ENCODE data around the gene PAK1. TPM values are rescaled to one million over a fixed set of nuclear protein-coding genes. Genes with fewer than 3 reads are reported as not detected.

Gene PAK1
- total RNA-seq, 1 experiment from 2014 or later: 77.9 TPM

GRCh38 chr11:77436506-77436905 lies 37.4 kb downstream of the PAK1 start:
- DNase-seq (ENCODE audit: low read depth): no peak

GRCh38 chr11:77435972-77436371 lies 37.9 kb downstream of the PAK1 start:
- DNase-seq (ENCODE audit: low read depth): no peak

GRCh38 chr11:77431813-77432212 lies 42.1 kb downstream of the PAK1 start:
- no peak for DNase-seq (ENCODE audit: low read depth)

- DNase-seq (ENCODE audit: low read depth): no peak
Observed at GRCh38 chr11:77428598-77428997, 45.3 kb downstream of the PAK1 start.

- DNase-seq (ENCODE audit: low read depth): no peak
Observed at GRCh38 chr11:77425346-77425745, 48.5 kb downstream of the PAK1 start.

GRCh38 chr11:77424644-77425043 lies 49.2 kb downstream of the PAK1 start:
- DNase-seq (ENCODE audit: low read depth): no peak

GRCh38 chr11:77423624-77424023 lies 50.3 kb downstream of the PAK1 start:
- no peak for DNase-seq (ENCODE audit: low read depth)

- DNase-seq (ENCODE audit: low read depth): no peak
Observed at GRCh38 chr11:77422687-77423086, 51.2 kb downstream of the PAK1 start.

- no peak for DNase-seq (ENCODE audit: low read depth)
Observed at GRCh38 chr11:77421041-77421723, 52.7 kb downstream of the PAK1 start.

- DNase-seq (ENCODE audit: low read depth): no peak
Observed at GRCh38 chr11:77418971-77419597, 54.8 kb downstream of the PAK1 start.

- DNase-seq (ENCODE audit: low read depth): no peak
Observed at GRCh38 chr11:77418155-77418970, 55.5 kb downstream of the PAK1 start.

- DNase-seq (ENCODE audit: low read depth): no peak
Observed at GRCh38 chr11:77416357-77416756, 57.5 kb downstream of the PAK1 start.

GRCh38 chr11:77413850-77414460 lies 59.9 kb downstream of the PAK1 start:
- no peak for DNase-seq (ENCODE audit: low read depth)

GRCh38 chr11:77412814-77413213 lies 61.1 kb downstream of the PAK1 start:
- no peak for DNase-seq (ENCODE audit: low read depth)

GRCh38 chr11:77411717-77412441 lies 62.0 kb downstream of the PAK1 start:
- peak; percentile 88 for DNase-seq (ENCODE audit: low read depth)

- DNase-seq (ENCODE audit: low read depth): peak; percentile 31
Observed at GRCh38 chr11:77411137-77411707, 62.7 kb downstream of the PAK1 start.

- DNase-seq (ENCODE audit: low read depth): no peak
Observed at GRCh38 chr11:77410076-77410827, 63.6 kb downstream of the PAK1 start.

GRCh38 chr11:77409046-77409445 lies 64.8 kb downstream of the PAK1 start:
- no peak for DNase-seq (ENCODE audit: low read depth)

GRCh38 chr11:77407613-77408012 lies 66.3 kb downstream of the PAK1 start:
- DNase-seq (ENCODE audit: low read depth): peak; percentile 90

GRCh38 chr11:77406396-77406795 lies 67.5 kb downstream of the PAK1 start:
- no peak for DNase-seq (ENCODE audit: low read depth)

- no peak for DNase-seq (ENCODE audit: low read depth)
Observed at GRCh38 chr11:77403211-77403610, 70.7 kb downstream of the PAK1 start.
